HEK293 (cell line): ENCODE results near the gene RRP15.

Experiments
- ATF2 ChIP-seq: fragments of 450-650 bp; formaldehyde crosslinking; IDR thresholded peaks from 2 replicates; pipeline ENCODE4 v1.5.1; 2016; ENCODE audit warnings: missing biosample characterization, missing genetic modification characterization, low read depth
- GLIS1 ChIP-seq: fragments of 450-650 bp; formaldehyde crosslinking; IDR thresholded peaks from 2 replicates; pipeline ENCODE4 v1.5.1; 2016; ENCODE audit warnings: missing biosample characterization, missing genetic modification characterization
- PRDM1 ChIP-seq: fragments of 450-650 bp; formaldehyde crosslinking; IDR thresholded peaks from 2 replicates; pipeline ENCODE4; 2016; ENCODE audit warnings: missing biosample characterization, missing genetic modification characterization
- RBAK ChIP-seq: fragments of 450-650 bp; formaldehyde crosslinking; IDR thresholded peaks from 2 replicates; pipeline ENCODE4 v1.5.1; 2016; ENCODE audit warnings: missing biosample characterization, missing genetic modification characterization
- SALL2 ChIP-seq: fragments of 450-650 bp; formaldehyde crosslinking; IDR thresholded peaks from 2 replicates; pipeline ENCODE4 v1.5.0; 2017; ENCODE audit warnings: missing biosample characterization, mild to moderate bottlenecking, missing genetic modification characterization, borderline replicate concordance
- SP2 ChIP-seq: fragments of 450-650 bp; formaldehyde crosslinking; IDR thresholded peaks from 2 replicates; pipeline ENCODE4 v1.5.1; 2016; ENCODE audit warnings: missing biosample characterization, missing genetic modification characterization
- TSHZ1 ChIP-seq: fragments of 450-650 bp; formaldehyde crosslinking; IDR thresholded peaks from 2 replicates; pipeline ENCODE4 v1.5.1; 2016; ENCODE audit warnings: missing biosample characterization, missing genetic modification characterization, borderline replicate concordance
- WT1 ChIP-seq: fragments of 450-650 bp; formaldehyde crosslinking; IDR thresholded peaks from 2 replicates; pipeline ENCODE4 v1.5.1; 2016; ENCODE audit warnings: missing biosample characterization, missing genetic modification characterization
- ZBTB10 ChIP-seq: fragments of 450-650 bp; formaldehyde crosslinking; IDR thresholded peaks from 2 replicates; pipeline ENCODE4 v1.5.1; 2016; ENCODE audit warnings: missing biosample characterization, missing genetic modification characterization
- ZBTB17 ChIP-seq: fragments of 450-650 bp; formaldehyde crosslinking; IDR thresholded peaks from 2 replicates; pipeline ENCODE4 v1.5.1; 2016; ENCODE audit warnings: missing biosample characterization, missing genetic modification characterization
- ZBTB26 ChIP-seq: fragments of 450-650 bp; formaldehyde crosslinking; optimal IDR thresholded peaks from 2 replicates; pipeline ENCODE3; 2016; ENCODE audit warnings: missing biosample characterization, mild to moderate bottlenecking, missing genetic modification characterization
- ZFP37 ChIP-seq: fragments of 450-650 bp; formaldehyde crosslinking; IDR thresholded peaks from 2 replicates; pipeline ENCODE4 v1.5.1; 2016; ENCODE audit warnings: missing biosample characterization, missing genetic modification characterization
- ZNF132 ChIP-seq: fragments of 450-650 bp; formaldehyde crosslinking; IDR thresholded peaks from 2 replicates; pipeline ENCODE4 v1.5.1; 2017; ENCODE audit warnings: missing biosample characterization, missing genetic modification characterization, borderline replicate concordance
- ZNF174 ChIP-seq: fragments of 450-650 bp; formaldehyde crosslinking; IDR thresholded peaks from 2 replicates; pipeline ENCODE4 v1.5.0; 2017; ENCODE audit warnings: missing biosample characterization, mild to moderate bottlenecking, missing genetic modification characterization
- ZNF175 ChIP-seq: fragments of 450-650 bp; formaldehyde crosslinking; IDR thresholded peaks from 2 replicates; pipeline ENCODE4 v1.5.1; 2016; ENCODE audit warnings: missing biosample characterization, missing genetic modification characterization
- ZNF184 ChIP-seq: fragments of 450-650 bp; IDR thresholded peaks from 2 replicates; pipeline ENCODE4 v1.5.1; 2018; ENCODE audit warnings: missing biosample characterization, mild to moderate bottlenecking, missing genetic modification characterization
- ZNF26 ChIP-seq: fragments of 450-650 bp; formaldehyde crosslinking; IDR thresholded peaks from 2 replicates; pipeline ENCODE4 v1.5.1; 2016; ENCODE audit warnings: missing biosample characterization, missing genetic modification characterization
- ZNF416 ChIP-seq: fragments of 450-650 bp; formaldehyde crosslinking; IDR thresholded peaks from 2 replicates; pipeline ENCODE4 v1.5.1; 2016; ENCODE audit warnings: missing biosample characterization, missing genetic modification characterization
- ZNF473 ChIP-seq: fragments of 450-650 bp; formaldehyde crosslinking; IDR thresholded peaks from 2 replicates; pipeline ENCODE4 v1.5.1; 2017; ENCODE audit warnings: missing biosample characterization, missing genetic modification characterization
- ZNF501 ChIP-seq: fragments of 450-650 bp; formaldehyde crosslinking; IDR thresholded peaks from 2 replicates; pipeline ENCODE4 v1.5.1; 2016; ENCODE audit warnings: missing biosample characterization, missing genetic modification characterization
- ZNF529 ChIP-seq: fragments of 450-650 bp; formaldehyde crosslinking; IDR thresholded peaks from 2 replicates; pipeline ENCODE4 v1.5.1; 2017; ENCODE audit warnings: missing genetic modification characterization, missing biosample characterization; ENCODE audit not compliant: insufficient replicate concordance
- ZNF530 ChIP-seq: fragments of 450-650 bp; formaldehyde crosslinking; IDR thresholded peaks from 2 replicates; pipeline ENCODE4 v1.5.1; 2016; ENCODE audit warnings: low read depth, missing biosample characterization, missing genetic modification characterization
- ZNF621 ChIP-seq: fragments of 450-650 bp; formaldehyde crosslinking; IDR thresholded peaks from 2 replicates; pipeline ENCODE4 v1.5.1; 2017; ENCODE audit warnings: missing biosample characterization, missing genetic modification characterization
- ZNF704 ChIP-seq: fragments of 450-650 bp; formaldehyde crosslinking; IDR thresholded peaks from 2 replicates; pipeline ENCODE4 v1.5.1; 2016; ENCODE audit warnings: missing biosample characterization, missing genetic modification characterization
- ZNF785 ChIP-seq: fragments of 450-650 bp; formaldehyde crosslinking; IDR thresholded peaks from 2 replicates; pipeline ENCODE4 v1.5.1; 2016; ENCODE audit warnings: missing biosample characterization, missing genetic modification characterization
- ZSCAN16 ChIP-seq: fragments of 450-650 bp; formaldehyde crosslinking; IDR thresholded peaks from 2 replicates; pipeline ENCODE4 v1.5.1; 2016; ENCODE audit warnings: missing biosample characterization, missing genetic modification characterization
- ZSCAN23 ChIP-seq: fragments of 450-650 bp; formaldehyde crosslinking; IDR thresholded peaks from 2 replicates; pipeline ENCODE4 v1.5.1; 2016; ENCODE audit warnings: missing biosample characterization, missing genetic modification characterization

The RRP15 gene

GRCh38 chr1:218284917-218285635 is at the start of gene RRP15 (continued):
- no peak for TF ChIP-seq ZNF416
- TF ChIP-seq ZBTB17, result peak; percentile 87
- peak; percentile 22 for TF ChIP-seq ZBTB26
- TF ChIP-seq ZNF175, result no peak
- TF ChIP-seq RBAK (tag by site-specific recombination), result no peak; the same call in 1 of the 2 replicates
- TF ChIP-seq GLIS1, result no peak
- TF ChIP-seq ZSCAN16 (tag by site-specific recombination), result no peak
- peak; percentile 96 for TF ChIP-seq ZFP37 (tag by site-specific recombination)
- TF ChIP-seq ZBTB10, result no peak
- TF ChIP-seq ZNF184, result 0 out of 2 replicates have a peak, but pooled peaks have one; percentile 47
- TF ChIP-seq ATF2, result no peak
- no peak; the same call in 1 of the 2 replicates for TF ChIP-seq TSHZ1 (tag by site-specific recombination)
- no peak for TF ChIP-seq PRDM1 (tag by site-specific recombination)
- TF ChIP-seq ZSCAN23 (tag by site-specific recombination), result peak; percentile 92; the same call in 1 of the 2 replicates
- no peak for TF ChIP-seq ZNF530
- TF ChIP-seq ZNF132 (tag by site-specific recombination), result no peak
- TF ChIP-seq ZNF473 (tag by site-specific recombination), result no peak
- no peak for TF ChIP-seq ZNF26 (tag by site-specific recombination)
- peak; percentile 74 for TF ChIP-seq SP2 (tag by site-specific recombination)
- TF ChIP-seq WT1 (tag by site-specific recombination), result 0 out of 2 replicates have a peak, but pooled peaks have one; percentile 33
- TF ChIP-seq ZNF501 (tag by site-specific recombination), result peak; percentile 95
- no peak for TF ChIP-seq ZNF174 (tag by site-specific recombination)
- TF ChIP-seq ZNF704 (tag by site-specific recombination), result no peak
- TF ChIP-seq ZNF529 (tag by site-specific recombination), result no peak
- no peak for TF ChIP-seq SALL2 (tag by site-specific recombination)
- no peak for TF ChIP-seq ZNF785
- no peak for TF ChIP-seq ZNF621 (tag by site-specific recombination)
